ENCODE results near the gene SMG7. TPM values are rescaled to one million over a fixed set of nuclear protein-coding genes. Genes with fewer than 3 reads are reported as not detected.

The SMG7 gene
- total RNA-seq, 4 donors from 2014 or later = 27.7 to 34.7 (median 32.7) TPM

- WGBS = 62% methylated on average over 2 of the region's 2 CpGs
- Histone ChIP-seq H3K4me3 (no peak overlapping the region), H3K27ac (replicated peaks in 1 of 4) (no peak overlapping the region), H3K4me1 (no peaks in the 10 kb centered on the region), H3K9me3 (no peaks in the 10 kb centered on the region), H3K27me3 (no peaks in the 10 kb centered on the region), H3K36me3 (no peaks in the 10 kb centered on the region)
- intact Hi-C loops (cut with DNase I) = no loop called here
- DNase-seq (ENCODE audit: extremely low spot score) = no peak
- TF ChIP-seq EP300 (IDR thresholded peaks at IDR 0.05) (no peak), POLR2AphosphoS5 (IDR thresholded peaks at IDR 0.05) (no peak), POLR2A (IDR thresholded peaks at IDR 0.05; ENCODE audit: low read depth) (no peak)
- TF ChIP-seq, protein P1, sequence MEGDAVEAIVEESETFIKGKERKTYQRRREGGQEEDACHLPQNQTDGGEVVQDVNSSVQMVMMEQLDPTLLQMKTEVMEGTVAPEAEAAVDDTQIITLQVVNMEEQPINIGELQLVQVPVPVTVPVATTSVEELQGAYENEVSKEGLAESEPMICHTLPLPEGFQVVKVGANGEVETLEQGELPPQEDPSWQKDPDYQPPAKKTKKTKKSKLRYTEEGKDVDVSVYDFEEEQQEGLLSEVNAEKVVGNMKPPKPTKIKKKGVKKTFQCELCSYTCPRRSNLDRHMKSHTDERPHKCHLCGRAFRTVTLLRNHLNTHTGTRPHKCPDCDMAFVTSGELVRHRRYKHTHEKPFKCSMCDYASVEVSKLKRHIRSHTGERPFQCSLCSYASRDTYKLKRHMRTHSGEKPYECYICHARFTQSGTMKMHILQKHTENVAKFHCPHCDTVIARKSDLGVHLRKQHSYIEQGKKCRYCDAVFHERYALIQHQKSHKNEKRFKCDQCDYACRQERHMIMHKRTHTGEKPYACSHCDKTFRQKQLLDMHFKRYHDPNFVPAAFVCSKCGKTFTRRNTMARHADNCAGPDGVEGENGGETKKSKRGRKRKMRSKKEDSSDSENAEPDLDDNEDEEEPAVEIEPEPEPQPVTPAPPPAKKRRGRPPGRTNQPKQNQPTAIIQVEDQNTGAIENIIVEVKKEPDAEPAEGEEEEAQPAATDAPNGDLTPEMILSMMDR (IDR thresholded peaks at IDR 0.05) = no peak
Observed at GRCh38 chr1:183443011-183443410, 29.3 kb upstream of the SMG7 start.

- 84% methylated on average over 1 of the region's 1 CpG for WGBS
- TF ChIP-seq POLR2A (IDR thresholded peaks at IDR 0.05; ENCODE audit: low read depth) = no peak
- intact Hi-C loops (cut with DNase I) = no loop called here
- Histone ChIP-seq H3K36me3 (no peaks in the 10 kb centered on the region), H3K27ac (replicated peaks in 1 of 4) (no peak overlapping the region), H3K4me1 (no peaks in the 10 kb centered on the region), H3K9me3 (no peaks in the 10 kb centered on the region), H3K27me3 (no peaks in the 10 kb centered on the region), H3K4me3 (no peak overlapping the region)
- DNase-seq (ENCODE audit: extremely low spot score) = no peak
Observed at GRCh38 chr1:183443466-183443865, 28.8 kb upstream of the SMG7 start.

DNA sequence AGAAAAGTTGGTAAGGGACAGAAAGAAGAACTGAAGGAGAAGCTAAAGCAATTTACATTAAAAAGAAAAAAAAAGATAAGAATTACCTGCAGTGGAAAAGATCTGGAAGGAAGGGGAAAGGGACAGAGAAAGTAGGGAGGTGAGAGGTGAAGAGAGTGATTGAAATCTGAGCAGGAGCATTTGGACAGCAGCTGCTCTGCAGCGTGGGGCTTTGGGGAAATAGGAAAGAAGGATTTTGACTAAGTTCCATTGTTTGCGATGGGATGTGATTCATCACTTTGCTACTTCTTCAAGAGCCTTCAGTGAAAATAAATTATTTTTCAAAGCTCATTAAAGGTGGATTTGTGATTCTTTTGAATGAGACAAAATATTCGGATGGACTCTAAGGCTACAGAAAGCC, 28.1 kb upstream of the SMG7 start:
- H3K36me3 ChIP-seq = no peaks in the 10 kb centered on the region
- H3K27ac ChIP-seq (replicated peaks in 1 of 4) = no peak overlapping the region
- H3K4me1 ChIP-seq = no peaks in the 10 kb centered on the region
- H3K9me3 ChIP-seq = no peaks in the 10 kb centered on the region
- no peak overlapping the region for H3K4me3 ChIP-seq
- no peak for TF ChIP-seq POLR2AphosphoS5 (IDR thresholded peaks at IDR 0.05)
- TF ChIP-seq, protein P1 (IDR thresholded peaks at IDR 0.05) = no peak
- no peak for TF ChIP-seq POLR2A (IDR thresholded peaks at IDR 0.05; ENCODE audit: low read depth)
- TF ChIP-seq EP300 (IDR thresholded peaks at IDR 0.05) = no peak
- DNase-seq (ENCODE audit: extremely low spot score) = no peak
- no peaks in the 10 kb centered on the region for H3K27me3 ChIP-seq
- intact Hi-C loops (cut with DNase I) = no loop called here
- WGBS = 46% methylated on average over 3 of the region's 3 CpGs

DNA sequence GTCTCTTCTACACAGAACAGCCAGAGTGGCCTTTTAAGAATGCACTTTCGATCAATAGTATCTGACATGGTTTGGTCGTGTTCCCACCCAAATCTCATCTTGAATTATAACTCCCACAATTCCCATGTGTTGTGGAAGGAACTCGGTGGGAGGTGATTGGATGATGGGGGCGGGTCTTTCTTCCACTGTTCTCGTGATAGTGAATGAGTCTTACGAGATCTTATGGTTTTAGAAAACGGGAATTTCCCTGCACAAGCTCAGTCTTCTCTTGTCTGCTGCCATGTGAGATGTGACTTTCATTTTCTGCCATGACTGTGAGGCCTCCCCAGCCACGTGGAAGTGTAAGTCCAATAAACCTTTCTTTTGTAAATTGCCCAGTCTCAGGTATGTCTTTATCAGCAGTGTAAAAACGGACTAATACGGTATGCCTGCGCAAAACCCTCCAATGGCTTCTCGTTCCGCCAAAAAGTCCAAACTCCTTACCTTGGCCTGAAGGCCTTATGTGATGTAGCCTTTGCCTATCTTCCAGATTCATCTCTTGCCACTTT, 23.0 kb upstream of the SMG7 start:
- intact Hi-C loops (cut with DNase I) = no loop called here
- Histone ChIP-seq H3K36me3 (no peaks in the 10 kb centered on the region), H3K27ac (replicated peaks in 1 of 4) (no peak overlapping the region), H3K4me1 (no peaks in the 10 kb centered on the region), H3K9me3 (no peaks in the 10 kb centered on the region), H3K27me3 (no peaks in the 10 kb centered on the region), H3K4me3 (no peak overlapping the region)
- TF ChIP-seq EP300 (IDR thresholded peaks at IDR 0.05) (no peak), POLR2A (IDR thresholded peaks at IDR 0.05; ENCODE audit: low read depth) (no peak), POLR2AphosphoS5 (IDR thresholded peaks at IDR 0.05) (no peak)
- TF ChIP-seq, protein P1 (IDR thresholded peaks at IDR 0.05) = no peak
- 93% methylated on average over 13 of the region's 13 CpGs for WGBS
- no peak for DNase-seq (ENCODE audit: extremely low spot score)

- DNase-seq (ENCODE audit: extremely low spot score) = no peak
- 57% methylated on average over 2 of the region's 2 CpGs for WGBS
- intact Hi-C loops (cut with DNase I) = no loop called here
- H3K36me3 ChIP-seq = no peaks in the 10 kb centered on the region
- no peaks in the 10 kb centered on the region for H3K27me3 ChIP-seq
- H3K4me3 ChIP-seq = no peak overlapping the region
- TF ChIP-seq POLR2A (IDR thresholded peaks at IDR 0.05; ENCODE audit: low read depth) (no peak), POLR2AphosphoS5 (IDR thresholded peaks at IDR 0.05) (no peak), EP300 (IDR thresholded peaks at IDR 0.05) (no peak)
- TF ChIP-seq, protein P1 (IDR thresholded peaks at IDR 0.05) = no peak
- no peak overlapping the region for H3K27ac ChIP-seq (replicated peaks in 1 of 4)
- H3K9me3 ChIP-seq = no peaks in the 10 kb centered on the region
- no peaks in the 10 kb centered on the region for H3K4me1 ChIP-seq
Observed at GRCh38 chr1:183450093-183450492, 22.2 kb upstream of the SMG7 start.

Measured in esophagus muscularis mucosa (tissue), 4 donors.